ENCODE measurements around the gene GALNT14.

DNA sequence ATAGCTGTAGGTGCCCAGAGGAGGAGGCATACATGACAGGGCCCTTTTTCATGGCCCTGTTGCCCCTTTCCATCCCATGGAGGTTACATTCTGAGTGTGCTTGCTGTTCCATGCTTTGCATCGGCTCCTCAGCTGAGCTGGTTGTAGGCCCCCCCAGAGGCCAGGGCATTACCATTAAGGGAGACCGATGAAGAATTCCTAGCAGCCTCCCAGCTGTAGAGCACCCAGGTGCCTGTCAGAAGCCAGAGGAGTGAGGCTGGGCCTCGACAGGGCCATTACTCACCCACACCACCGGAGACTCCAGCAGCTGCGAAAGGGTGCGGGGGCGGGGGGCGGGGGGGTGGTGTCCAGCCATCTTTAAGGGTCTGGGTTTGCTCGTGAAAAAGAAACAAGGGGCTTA, 72.2 kb downstream of the GALNT14 start:
- TF ChIP-seq, protein P1, sequence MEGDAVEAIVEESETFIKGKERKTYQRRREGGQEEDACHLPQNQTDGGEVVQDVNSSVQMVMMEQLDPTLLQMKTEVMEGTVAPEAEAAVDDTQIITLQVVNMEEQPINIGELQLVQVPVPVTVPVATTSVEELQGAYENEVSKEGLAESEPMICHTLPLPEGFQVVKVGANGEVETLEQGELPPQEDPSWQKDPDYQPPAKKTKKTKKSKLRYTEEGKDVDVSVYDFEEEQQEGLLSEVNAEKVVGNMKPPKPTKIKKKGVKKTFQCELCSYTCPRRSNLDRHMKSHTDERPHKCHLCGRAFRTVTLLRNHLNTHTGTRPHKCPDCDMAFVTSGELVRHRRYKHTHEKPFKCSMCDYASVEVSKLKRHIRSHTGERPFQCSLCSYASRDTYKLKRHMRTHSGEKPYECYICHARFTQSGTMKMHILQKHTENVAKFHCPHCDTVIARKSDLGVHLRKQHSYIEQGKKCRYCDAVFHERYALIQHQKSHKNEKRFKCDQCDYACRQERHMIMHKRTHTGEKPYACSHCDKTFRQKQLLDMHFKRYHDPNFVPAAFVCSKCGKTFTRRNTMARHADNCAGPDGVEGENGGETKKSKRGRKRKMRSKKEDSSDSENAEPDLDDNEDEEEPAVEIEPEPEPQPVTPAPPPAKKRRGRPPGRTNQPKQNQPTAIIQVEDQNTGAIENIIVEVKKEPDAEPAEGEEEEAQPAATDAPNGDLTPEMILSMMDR (IDR thresholded peaks at IDR 0.05; ENCODE audit: borderline replicate concordance, extremely low read depth, low read length, poor library complexity, severe bottlenecking): no peak
- TF ChIP-seq EZH2 (IDR thresholded peaks at IDR 0.05; ENCODE audit: borderline replicate concordance, low read depth, low read length, severe bottlenecking): no peak
